Activated CD8-positive, alpha-beta memory T cell treated with anti-CD3 and anti-CD28 coated beads for 1 hour (primary cell): ENCODE measurements around the gene GRID2.
"Not testable (repeated sequence)": the region's sequence is repeated elsewhere in the genome, so short reads cannot be mapped to it uniquely, and the experiment has no call there.

Experiments used
- DNase-seq, 2 donors: peaks; one replicate each; pipeline ENCODE4 v3.0.0-alpha.2; 2020; ENCODE audit warnings: low read depth in 1 of 2; ENCODE audit errors: extremely low read depth in 1 of 2

GRID2 gene

DNA sequence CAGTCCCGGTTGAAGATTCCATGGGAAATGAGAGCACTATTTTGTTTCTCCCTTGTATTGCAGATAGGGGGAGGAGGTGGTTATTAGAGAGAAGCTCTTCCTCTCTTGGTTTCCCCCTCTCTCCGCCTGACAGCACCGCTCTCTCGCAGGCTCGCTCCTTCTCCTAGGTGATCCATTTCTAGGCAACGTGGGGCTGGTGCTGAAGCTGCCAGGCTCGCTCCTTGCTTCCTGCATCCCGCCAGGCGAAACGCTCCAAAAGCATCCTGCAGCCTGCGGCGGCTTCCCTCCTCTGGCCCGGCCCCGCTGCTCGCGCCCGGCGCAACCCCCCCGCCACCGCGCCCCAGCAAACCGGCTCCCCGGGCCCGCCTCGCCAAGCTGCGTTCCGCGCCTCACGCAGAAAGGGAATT, at the start of gene GRID2:
Gene GRID2 (plus strand): TSS at position 346 of the 407 bp plus-strand sequence.
- no peak for DNase-seq

DNA sequence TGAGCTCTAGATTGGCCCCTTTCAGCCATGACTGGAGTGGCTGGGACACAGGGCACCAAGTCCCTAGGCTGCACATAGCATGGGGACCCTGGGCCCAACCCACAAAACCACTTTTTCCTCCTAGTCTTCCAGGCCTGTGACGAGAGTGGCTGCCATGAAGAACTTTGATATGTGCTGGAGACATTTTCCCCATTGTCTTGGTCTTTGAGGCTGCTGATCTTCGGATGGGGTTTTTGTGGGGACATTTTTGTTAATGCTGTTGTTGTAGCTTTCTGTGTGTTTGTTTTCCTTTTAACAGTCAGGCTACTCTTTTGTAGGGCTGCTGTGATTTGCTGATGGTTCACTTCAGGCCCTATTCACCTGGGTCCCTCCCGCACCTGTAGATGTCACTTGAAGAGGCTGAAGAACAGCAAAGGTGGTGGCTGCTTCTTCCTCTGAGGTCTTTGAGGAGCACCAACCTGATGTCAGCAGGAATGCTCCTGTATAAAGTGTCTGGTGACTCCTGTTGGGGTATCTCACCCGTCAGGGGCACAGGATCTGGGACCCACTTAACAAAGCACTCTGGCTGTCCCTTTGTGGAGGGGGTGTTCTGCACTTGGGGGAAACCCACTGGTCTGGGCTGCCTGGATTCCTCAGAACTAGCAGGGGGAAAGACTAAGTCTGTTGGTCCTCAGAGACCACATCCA, 49.6 kb upstream of the GRID2 start:
- no peak for DNase-seq

DNA sequence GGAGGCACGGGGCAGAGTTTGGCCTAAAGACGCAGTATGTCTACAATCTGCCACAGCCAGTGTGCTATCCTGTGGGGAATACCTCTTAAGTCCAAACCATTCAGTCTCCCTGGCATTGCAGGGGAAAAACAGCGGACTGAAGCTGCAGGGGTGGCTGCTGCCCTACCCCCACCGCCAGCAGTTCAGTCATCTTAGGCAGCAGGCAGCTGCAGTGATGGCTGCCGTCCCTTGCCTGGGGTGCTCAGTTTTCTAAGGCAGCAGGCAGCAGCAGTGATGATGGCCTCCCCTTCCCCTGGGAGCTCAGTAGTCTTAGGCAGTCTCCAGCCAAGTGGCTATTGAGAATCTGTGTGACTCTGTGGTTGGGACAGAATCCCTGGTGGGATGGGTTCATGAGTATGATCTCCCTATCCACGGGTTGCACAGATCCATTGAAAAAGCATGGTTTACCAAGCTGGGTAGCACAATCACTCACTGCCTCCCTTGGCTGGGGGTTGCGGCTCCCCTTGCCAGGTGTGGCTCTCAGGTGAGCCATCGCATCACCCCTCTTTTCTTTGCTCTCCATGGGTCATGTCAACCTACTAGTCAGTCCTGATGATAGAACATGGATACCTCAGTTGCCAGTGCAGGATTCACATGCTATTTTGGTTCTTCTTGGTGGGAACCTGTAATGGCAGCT, 48.9 kb upstream of the GRID2 start:
- DNase-seq, result no peak

DNA sequence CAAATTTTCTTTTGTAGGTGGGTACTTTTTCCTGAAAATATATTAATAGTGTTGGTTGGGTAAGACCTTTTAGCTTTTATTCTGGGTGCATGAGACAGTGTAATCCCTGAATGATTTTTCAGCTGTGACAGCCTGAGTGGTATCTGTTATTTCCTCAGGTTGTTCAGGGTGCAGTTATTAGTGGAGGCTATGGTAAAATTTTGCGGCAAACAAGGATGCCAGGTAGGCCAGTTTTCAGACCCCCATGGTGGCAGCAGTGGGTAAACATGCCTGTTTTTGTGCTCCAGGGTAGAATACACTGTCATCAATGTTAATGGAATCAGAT, 47.9 kb upstream of the GRID2 start:
- DNase-seq, result no peak

DNA sequence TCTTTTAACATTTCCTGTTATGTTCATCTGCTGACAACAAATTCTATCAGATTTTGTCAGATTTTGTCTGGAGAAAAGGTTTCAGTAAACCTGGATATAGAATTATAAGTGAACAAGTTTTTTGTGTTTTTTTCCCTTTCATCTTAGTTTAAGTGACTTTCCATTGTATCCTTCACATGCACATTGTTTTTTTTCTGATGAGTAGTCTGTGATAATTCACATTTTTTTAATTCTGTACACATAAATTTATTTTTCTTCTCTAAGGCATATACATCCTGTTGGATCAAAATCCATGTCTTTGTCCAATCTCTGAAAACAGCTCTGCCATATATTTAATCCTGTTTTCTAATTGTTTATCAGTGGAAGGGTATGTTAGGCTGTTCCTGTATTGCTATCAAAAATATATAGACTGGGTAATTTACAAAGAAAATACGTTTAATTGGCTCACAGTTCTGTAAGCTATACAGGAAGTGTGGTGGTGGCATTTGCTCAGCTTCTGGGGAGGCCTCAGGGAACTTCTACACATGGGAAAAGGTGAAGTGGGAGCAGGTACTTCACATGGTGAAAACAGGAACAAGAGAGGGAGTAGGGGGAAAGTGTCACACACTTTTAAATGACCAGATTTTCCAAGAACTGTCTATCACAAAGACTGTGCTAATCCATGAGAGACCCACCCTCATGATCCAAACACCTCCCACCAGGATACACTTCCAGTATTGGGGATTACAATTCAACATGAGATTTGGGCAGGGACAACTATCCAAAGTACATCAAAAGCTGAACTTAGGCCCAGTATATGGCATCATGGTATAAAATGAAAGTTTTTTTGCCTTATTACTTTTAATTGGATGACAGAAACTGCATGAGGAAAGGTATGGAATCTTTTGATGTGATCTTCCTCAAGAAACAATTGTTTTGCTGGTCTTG, 45.6 kb upstream of the GRID2 start:
- DNase-seq, result no peak

DNA sequence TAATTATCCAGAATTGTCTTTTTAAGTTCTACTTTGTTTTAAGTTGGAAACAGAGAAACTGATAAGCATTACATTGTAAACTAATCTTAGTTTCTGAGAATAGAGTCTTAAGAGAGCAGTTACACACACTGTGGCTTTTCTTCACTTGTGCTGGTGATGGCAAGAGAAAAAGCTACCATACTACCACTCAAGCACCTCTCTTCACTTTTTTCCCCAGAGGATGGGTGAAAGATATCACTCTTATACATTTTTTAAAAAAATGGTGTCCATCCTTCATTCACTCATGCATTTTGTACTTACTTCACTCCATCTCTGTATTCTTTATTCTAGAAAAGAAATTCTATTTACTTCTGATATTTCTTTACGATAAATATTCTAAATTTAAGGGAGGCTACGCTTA, 42.5 kb upstream of the GRID2 start:
- DNase-seq, result no peak

DNA sequence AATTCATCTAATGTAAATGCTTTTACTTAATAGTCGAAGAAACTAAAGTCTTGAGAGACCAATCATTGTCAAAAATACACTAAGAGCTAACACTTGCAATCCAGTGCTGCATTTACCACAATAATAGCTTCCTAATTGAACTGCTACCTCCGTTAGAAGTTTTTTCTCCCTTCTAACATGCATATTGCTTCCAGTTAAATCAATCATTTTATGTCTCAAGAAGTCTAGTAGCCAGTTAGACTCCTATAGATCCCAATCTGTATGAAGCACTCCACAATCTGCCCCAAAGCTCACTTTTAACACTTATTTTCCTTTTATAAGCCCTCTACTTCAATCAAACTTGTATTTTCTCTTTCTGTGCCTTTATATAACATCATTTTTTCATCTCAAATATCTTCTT, 41.4 kb upstream of the GRID2 start:
- DNase-seq, result no peak

DNA sequence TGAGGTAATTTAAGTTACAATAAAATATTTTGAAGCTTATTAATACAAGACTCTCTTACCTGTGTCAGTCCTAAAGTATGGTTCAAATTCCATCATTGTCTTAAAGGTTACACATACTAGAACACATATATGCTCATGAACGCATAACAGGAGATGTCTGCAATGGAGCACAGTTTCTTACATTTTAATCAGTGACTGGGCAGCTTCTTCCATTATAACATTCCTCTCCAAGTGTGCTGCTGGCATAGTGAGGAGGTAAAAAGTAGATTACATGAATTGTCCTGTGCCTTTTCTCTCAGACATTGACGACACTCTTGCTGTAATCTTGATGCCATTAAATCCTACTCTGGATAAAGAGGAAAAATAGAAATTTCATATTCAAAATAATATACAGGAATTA, 40.8 kb upstream of the GRID2 start:
- no peak for DNase-seq

DNA sequence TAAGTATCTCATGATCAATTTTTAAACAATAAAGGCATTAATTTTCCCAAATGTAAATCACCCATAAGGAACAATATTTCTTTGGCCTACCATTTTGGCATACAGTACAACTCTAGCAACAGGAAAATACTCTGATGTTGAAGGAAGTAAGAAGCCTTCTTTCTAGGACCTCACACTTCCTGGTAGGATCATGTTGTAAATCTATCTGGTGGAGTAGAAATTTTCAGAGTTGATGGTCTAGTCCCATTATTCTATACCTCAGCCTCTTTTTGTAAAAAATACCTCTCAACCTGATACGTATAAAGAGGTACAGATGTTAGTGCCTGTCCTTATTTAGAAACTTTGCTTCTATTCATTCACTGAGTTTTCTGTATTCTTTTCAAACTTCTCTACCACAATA, 40.2 kb upstream of the GRID2 start:
- no peak for DNase-seq

DNA sequence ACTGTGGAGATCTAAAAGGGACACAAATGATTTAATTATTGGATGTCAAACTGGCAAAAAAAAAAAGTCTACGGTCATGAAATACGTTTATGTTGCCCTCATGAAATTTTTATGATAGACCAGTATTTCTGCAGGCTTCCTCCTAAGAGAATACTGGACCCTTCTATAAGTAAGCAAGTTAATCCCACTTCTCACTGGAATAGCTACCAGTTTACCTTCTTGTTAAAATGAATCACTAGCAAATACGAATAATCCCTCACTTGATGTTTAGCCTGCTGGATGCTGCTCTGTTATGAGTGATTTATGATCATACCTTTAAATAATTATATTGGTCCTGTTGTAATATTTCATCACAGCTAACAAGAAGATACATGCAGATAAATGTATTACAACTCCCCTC, 39.6 kb upstream of the GRID2 start:
- DNase-seq, result no peak

DNA sequence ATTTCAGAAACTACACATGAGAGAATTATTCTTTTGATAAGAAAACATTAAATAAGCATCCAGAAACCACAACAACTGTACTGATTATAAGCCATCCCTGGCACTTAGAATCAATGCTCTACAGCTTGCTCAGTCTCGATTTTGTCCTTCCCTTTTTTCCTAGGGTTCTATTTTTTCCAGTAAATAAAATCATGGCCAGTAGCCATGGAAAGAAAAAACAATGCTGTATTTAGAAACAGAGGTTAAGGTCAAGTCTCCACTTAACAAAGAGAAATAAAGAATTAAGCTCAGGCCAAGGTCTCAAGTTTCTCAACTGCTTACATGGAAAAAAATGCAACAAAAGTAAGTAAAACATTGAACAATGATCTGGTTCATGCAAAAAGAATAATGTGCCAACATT, 38.7 kb upstream of the GRID2 start:
- no peak for DNase-seq

DNA sequence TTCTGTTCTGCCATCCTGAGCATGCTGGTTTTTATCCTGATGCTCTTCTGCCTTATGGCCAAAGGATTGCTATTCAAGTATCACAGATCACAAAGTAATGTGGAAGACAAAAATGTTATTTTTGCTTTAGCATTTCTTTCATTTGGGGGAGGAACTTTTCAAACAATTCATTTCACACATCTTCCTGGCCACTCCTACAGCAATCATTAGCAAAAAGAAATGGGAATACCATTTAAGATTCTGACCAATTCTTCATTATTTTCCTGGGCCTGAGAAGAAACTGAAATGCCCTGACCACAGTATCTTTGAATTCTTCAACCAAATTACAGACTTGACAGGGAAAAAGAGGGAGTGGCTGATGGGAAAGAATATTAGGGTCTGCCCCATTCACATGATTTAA, 38.0 kb upstream of the GRID2 start:
- DNase-seq, result no peak

DNA sequence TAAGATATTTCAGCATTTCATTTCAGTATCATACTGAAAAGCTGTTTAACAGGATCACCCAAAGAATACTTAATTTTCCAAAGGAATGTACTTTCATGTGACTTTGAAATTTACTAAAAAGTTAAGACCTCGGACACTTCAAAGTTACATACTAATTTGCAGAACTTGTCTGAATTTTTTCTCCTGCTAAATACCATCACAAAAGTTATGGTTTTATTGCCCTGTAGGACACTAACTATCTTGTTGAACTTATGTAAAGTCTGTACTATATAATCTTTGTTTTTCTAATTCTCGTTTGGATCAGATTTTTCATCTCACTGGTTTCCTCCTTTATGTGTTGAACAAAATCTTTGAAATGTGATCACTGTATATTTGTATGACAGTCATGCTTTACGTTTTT, 37.2 kb upstream of the GRID2 start:
- DNase-seq, result no peak

DNA sequence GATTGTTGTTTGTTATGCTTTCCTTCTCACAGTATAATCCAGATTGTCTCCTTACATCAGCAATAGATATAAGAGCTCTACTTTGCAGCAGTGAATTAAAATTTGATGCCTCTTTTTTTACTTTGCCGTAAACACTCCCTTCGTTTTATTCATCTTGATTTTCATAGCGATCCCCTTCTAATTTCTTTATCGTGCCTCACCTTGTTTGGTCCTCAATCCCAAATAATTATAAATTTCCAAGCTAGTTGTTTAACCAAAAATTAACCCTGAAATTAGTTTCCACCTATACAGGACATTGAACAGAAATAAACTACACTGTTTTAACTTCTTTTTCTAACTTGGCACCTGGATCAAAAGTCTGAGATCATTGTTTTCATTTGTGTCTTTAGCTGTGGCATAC, 35.1 kb upstream of the GRID2 start:
- no peak for DNase-seq

DNA sequence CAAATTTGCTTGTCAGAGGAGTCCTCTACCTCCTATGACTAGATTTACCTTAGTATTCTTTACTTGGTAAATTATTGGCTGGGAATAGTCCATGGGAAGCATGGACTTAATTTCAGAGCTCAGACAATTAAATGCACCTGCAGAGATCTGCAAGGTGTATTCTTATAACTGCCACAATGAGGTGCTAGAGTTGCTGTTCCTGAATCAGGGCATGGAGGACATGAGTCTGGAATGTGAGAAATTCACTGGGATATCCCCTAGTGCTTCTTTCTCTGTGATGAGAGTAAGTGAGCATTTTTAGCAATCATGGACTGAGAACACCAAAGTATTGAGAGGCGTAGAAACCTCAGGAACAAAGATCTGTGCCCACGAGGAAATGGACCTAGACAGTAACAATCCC, 32.9 kb upstream of the GRID2 start:
- no peak for DNase-seq

DNA sequence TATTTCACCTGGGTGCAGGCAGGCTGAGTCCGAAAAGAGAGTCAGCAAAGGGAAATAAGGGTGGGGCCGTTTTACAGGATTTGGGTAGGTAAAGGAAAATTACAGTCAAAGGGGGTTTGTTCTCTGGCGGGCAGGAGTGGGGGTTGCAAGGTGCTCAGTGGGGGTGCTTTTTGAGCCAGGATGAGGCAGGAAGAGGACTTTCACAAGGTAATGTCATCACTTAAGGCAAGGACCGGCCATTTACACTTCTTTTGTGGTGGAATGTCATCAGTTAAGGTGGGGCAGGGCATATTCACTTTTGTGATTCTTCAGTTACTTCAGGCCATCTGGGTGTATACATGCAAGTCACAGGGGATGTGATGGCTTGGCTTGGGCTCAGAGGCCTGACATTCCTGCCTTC, 32.2 kb upstream of the GRID2 start:
- not testable (repeated sequence) for DNase-seq

DNA sequence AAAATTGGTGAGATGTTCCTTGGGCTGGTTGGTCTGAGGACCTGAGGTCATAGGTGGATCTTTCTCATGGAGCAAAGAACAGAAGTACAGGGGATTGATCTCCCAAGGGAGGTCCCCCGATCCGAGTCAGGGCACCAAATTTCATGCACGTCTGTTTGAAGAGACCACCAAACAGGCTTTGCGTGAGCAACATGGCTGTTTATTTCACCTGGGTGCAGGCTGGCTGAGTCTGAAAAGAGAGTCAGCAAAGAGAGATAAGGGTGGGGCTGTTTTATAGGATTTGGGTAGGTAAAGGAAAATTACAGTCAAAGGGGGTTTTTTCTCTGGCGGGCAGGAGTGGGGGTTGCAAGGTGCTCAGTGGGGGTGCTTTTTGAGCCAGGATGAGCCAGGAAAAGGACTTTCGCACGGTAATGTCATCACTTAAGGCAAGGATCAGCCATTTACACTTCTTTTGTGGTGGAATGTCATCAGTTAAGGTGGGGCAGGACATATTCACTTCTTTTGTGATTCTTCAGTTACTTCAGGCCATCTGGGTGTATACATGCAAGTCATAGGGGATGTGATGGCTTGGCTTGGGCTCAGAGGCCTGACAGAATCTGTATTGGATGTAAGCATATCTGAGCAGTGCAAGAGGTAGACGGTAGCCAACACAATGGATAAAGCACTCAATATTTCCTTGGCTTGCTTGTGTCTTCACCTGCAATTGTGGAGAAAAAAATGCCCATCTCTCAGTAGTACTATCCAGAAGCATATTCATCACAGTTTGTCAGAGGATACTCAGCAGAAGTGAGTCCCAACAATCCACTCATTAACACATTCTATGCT, 26.5 kb upstream of the GRID2 start:
- DNase-seq, result not testable (repeated sequence)

DNA sequence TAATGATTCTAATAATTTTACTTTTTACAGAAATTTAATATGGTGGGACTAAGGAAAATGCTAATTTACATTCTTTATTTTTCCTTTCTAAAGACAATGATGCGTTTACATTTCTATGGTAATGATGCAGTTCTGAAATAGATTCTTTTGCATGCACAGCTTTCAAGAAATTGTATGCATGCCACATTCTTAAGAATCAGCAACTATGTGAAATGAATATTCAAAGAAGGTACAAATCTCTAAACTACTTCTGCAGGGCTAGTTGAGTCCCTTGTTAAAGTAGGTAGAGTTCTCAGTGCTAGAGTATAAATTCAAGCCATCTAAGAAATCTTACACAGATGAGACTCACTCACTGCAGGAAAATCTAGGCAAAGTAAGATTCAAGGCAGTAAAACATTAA, 24.5 kb upstream of the GRID2 start:
- DNase-seq, result no peak

DNA sequence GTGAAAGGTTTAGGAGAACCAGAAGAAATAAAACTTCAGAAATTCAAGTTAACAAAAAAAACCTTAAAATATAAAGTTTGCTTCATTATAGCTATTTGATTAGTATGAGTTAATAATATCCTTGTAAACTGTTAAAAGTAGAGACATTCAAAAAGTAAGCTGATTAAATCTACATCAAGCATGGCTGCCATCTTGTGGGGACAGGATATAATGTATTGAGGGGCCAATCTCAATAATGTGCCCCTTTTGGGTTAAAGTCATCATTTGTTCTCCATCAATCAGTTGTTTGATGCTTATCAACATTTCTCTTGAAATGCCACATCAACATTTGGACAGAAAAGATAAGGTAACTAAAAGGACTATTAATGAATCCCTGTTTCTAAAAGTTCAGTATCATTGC, 4.6 kb upstream of the GRID2 start:
- no peak for DNase-seq

DNA sequence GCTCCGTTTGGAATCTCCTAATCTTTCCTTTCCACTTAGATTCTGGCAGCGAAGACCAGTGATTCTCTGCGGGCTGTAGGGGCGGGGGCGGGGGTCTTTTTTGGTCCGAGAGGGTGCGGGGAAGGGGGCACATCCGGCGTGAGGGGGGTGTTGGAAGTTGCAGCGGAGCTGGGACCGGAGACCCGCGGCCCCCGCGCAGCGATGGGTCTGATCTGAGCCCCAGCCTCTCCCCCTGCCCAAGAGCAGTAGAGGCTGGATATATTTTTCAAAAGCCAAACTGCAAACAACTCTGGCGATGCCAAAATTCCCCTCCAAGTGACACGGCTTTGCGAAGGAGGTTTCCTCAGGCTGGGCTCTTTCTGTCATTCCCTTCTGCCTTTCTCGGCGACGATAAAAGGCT, 355 bp downstream of the GRID2 start:
- no peak for DNase-seq

DNA sequence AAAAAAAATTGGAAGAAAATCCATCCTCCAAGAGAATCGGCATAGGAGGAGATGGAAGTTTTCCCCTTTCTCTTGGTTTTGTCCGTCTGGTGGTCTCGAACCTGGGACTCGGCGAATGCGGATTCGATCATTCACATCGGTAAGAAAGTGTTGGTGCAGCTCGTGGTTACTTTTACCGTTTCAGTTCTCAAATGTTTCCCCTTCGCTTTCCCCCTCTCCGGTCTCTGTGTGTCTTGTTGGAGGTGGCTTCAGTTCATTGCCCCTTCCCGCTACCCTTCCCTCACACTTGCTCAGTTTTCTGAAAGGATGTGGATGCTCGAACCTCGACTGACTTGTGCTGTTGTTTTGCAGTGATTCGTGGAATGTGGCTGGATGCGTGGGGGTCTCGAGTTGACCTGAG, 840 bp downstream of the GRID2 start:
- no peak for DNase-seq
